Hematopoietic multipotent progenitor cell treated with erythropoietin and hydrocortisone succinate and interleukin-3 and kit ligand, for 6 days (in vitro differentiated cells): ENCODE data around the gene COL9A3.

Experiments
- DNase-seq: peaks from one replicate; pipeline ENCODE4 v3.0.0-alpha.2; 2015

COL9A3 gene

GRCh38 chr20:62778601-62779416 lies 38.0 kb upstream of the COL9A3 start:
- no peak for DNase-seq

GRCh38 chr20:62779417-62779685 lies 37.5 kb upstream of the COL9A3 start:
- no peak for DNase-seq

- DNase-seq = no peak
Measured at GRCh38 chr20:62780204-62780603, 36.6 kb upstream of the COL9A3 start.

GRCh38 chr20:62780696-62781095 lies 36.2 kb upstream of the COL9A3 start:
- DNase-seq = no peak

- no peak for DNase-seq
Measured at GRCh38 chr20:62782149-62782892, 34.5 kb upstream of the COL9A3 start.

- DNase-seq = peak; percentile 5
Measured at GRCh38 chr20:62782893-62783278, 34.0 kb upstream of the COL9A3 start.

GRCh38 chr20:62784497-62784896 lies 32.4 kb upstream of the COL9A3 start:
- no peak for DNase-seq

GRCh38 chr20:62785393-62785792 lies 31.5 kb upstream of the COL9A3 start:
- DNase-seq = no peak

- DNase-seq = no peak
Measured at GRCh38 chr20:62786157-62786556, 30.7 kb upstream of the COL9A3 start.

- DNase-seq = peak; percentile 13
Measured at GRCh38 chr20:62787321-62787720, 29.5 kb upstream of the COL9A3 start.

- no peak for DNase-seq
Measured at GRCh38 chr20:62787866-62788265, 29.0 kb upstream of the COL9A3 start.

GRCh38 chr20:62788607-62789006 lies 28.2 kb upstream of the COL9A3 start:
- peak; percentile 70 for DNase-seq

- DNase-seq = no peak
Measured at GRCh38 chr20:62790075-62790474, 26.8 kb upstream of the COL9A3 start.

- DNase-seq = peak; percentile 96
Measured at GRCh38 chr20:62791301-62792181, 25.3 kb upstream of the COL9A3 start.

- no peak for DNase-seq
Measured at GRCh38 chr20:62792182-62792939, 24.5 kb upstream of the COL9A3 start.

- DNase-seq = no peak
Measured at GRCh38 chr20:62792940-62793756, 23.7 kb upstream of the COL9A3 start.

GRCh38 chr20:62793757-62794006 lies 23.2 kb upstream of the COL9A3 start:
- no peak for DNase-seq

GRCh38 chr20:62794007-62794724 lies 22.7 kb upstream of the COL9A3 start:
- DNase-seq = peak; percentile 98

GRCh38 chr20:62795023-62795761 lies 21.7 kb upstream of the COL9A3 start:
- DNase-seq = peak; percentile 72

- peak; percentile 10 for DNase-seq
Measured at GRCh38 chr20:62796699-62797491, 20.0 kb upstream of the COL9A3 start.
